Muscle layer of colon (tissue), 2 donors: ENCODE data around the gene ST3GAL4.

ENCODE experiments used
- H3K27ac ChIP-seq: one replicate; pipeline ENCODE4 v1.7.0; 2013; ENCODE audit warnings: low read depth, mild to moderate bottlenecking, low read length, moderate library complexity
- H3K27me3 ChIP-seq, 2 donors: one replicate each; pipeline ENCODE4 v1.7.0; 2013; ENCODE audit warnings: low read length in 2 of 2, mild to moderate bottlenecking in 2 of 2; ENCODE audit not compliant: insufficient read depth in 2 of 2, control insufficient read depth in 1 of 2
- H3K36me3 ChIP-seq: one replicate; pipeline ENCODE4 v1.7.0; 2013; ENCODE audit warnings: mild to moderate bottlenecking, low read length; ENCODE audit not compliant: insufficient read depth
- H3K4me1 ChIP-seq: one replicate; pipeline ENCODE4 v1.7.0; 2013; ENCODE audit warnings: mild to moderate bottlenecking, low read length; ENCODE audit not compliant: insufficient read depth
- H3K4me3 ChIP-seq, 2 donors: one replicate each; pipeline ENCODE4 v1.7.0; 2013; ENCODE audit warnings: low read length in 2 of 2, low read depth in 1 of 2, mild to moderate bottlenecking in 1 of 2, moderate library complexity in 1 of 2
- H3K9ac ChIP-seq: one replicate; pipeline ENCODE4 v1.7.0; 2013; ENCODE audit warnings: low read length
- H3K9me3 ChIP-seq: one replicate; pipeline ENCODE4 v1.7.0; 2013; ENCODE audit warnings: mild to moderate bottlenecking, low read length
- donor health status: abdominal sarcoma.
- donor health status: Adenocarcinoma of cecum.

The ST3GAL4 gene

GRCh38 chr11:126348806-126349582 is 6.5 kb upstream of the ST3GAL4 start:
- Histone ChIP-seq H3K9ac (no peak overlapping the region), H3K36me3 (peaks cover 5% of the 10 kb centered on the region), H3K4me3 (no peak overlapping the region), H3K27ac (peak overlapping the region; percentile 49), H3K9me3 (no peaks in the 10 kb centered on the region), H3K27me3 (no peaks in the 10 kb centered on the region), H3K4me1 (peaks cover 54% of the 10 kb centered on the region)

- Histone ChIP-seq H3K27ac (no peak overlapping the region), H3K9ac (no peak overlapping the region), H3K4me1 (peaks cover 62% of the 10 kb centered on the region), H3K4me3 (no peak overlapping the region), H3K9me3 (no peaks in the 10 kb centered on the region), H3K36me3 (no peaks in the 10 kb centered on the region), H3K27me3 (no peaks in the 10 kb centered on the region)
Measured at GRCh38 chr11:126350836-126351235, 4.7 kb upstream of the ST3GAL4 start.

GRCh38 chr11:126352163-126352562 is 3.3 kb upstream of the ST3GAL4 start:
- Histone ChIP-seq H3K36me3 (no peaks in the 10 kb centered on the region), H3K4me3 (no peak overlapping the region), H3K9me3 (no peaks in the 10 kb centered on the region), H3K27me3 (no peaks in the 10 kb centered on the region), H3K9ac (no peak overlapping the region), H3K4me1 (peaks cover 70% of the 10 kb centered on the region), H3K27ac (no peak overlapping the region)

- peaks cover 78% of the 10 kb centered on the region for H3K4me1 ChIP-seq
- no peaks in the 10 kb centered on the region for H3K36me3 ChIP-seq
- no peak overlapping the region for H3K9ac ChIP-seq
- H3K27ac ChIP-seq: no peak overlapping the region
- H3K4me3 ChIP-seq: no peak overlapping the region
- no peaks in the 10 kb centered on the region for H3K9me3 ChIP-seq
- H3K27me3 ChIP-seq: no peaks in the 10 kb centered on the region
Measured at GRCh38 chr11:126352934-126353801, 2.3 kb upstream of the ST3GAL4 start.

GRCh38 chr11:126354631-126355323 is 709 bp upstream of the ST3GAL4 start:
- Histone ChIP-seq H3K27me3 (no peaks in the 10 kb centered on the region), H3K4me3 (peak overlapping the region; percentile 84 to 93), H3K36me3 (no peaks in the 10 kb centered on the region), H3K9me3 (no peaks in the 10 kb centered on the region), H3K27ac (peak overlapping the region; percentile 71), H3K4me1 (peaks cover 80% of the 10 kb centered on the region), H3K9ac (peak overlapping the region; percentile 74)

- no peaks in the 10 kb centered on the region for H3K27me3 ChIP-seq
- peak overlapping the region; percentile 54 for H3K9ac ChIP-seq
- peak overlapping the region; percentile 61 for H3K27ac ChIP-seq
- H3K4me3 ChIP-seq: peak overlapping the region; percentile 60 to 71
- no peaks in the 10 kb centered on the region for H3K9me3 ChIP-seq
- H3K36me3 ChIP-seq: no peaks in the 10 kb centered on the region
- H3K4me1 ChIP-seq: peaks cover 71% of the 10 kb centered on the region
Measured at GRCh38 chr11:126355926-126356897, 726 bp downstream of the ST3GAL4 start.

GRCh38 chr11:126357055-126357962 is 1.8 kb downstream of the ST3GAL4 start:
- H3K9me3 ChIP-seq: no peaks in the 10 kb centered on the region
- peak overlapping the region; percentile 61 for H3K27ac ChIP-seq
- H3K36me3 ChIP-seq: no peaks in the 10 kb centered on the region
- H3K4me1 ChIP-seq: peaks cover 60% of the 10 kb centered on the region
- peak overlapping the region; percentile 38 to 71 for H3K4me3 ChIP-seq
- no peaks in the 10 kb centered on the region for H3K27me3 ChIP-seq
- peak overlapping the region; percentile 54 for H3K9ac ChIP-seq

- H3K4me1 ChIP-seq: peaks cover 55% of the 10 kb centered on the region
- no peaks in the 10 kb centered on the region for H3K36me3 ChIP-seq
- no peak overlapping the region for H3K27ac ChIP-seq
- H3K4me3 ChIP-seq: peak overlapping the region in 1 of 2 donors; percentile 71
- no peaks in the 10 kb centered on the region for H3K9me3 ChIP-seq
- H3K27me3 ChIP-seq: no peaks in the 10 kb centered on the region
- no peak overlapping the region for H3K9ac ChIP-seq
Measured at GRCh38 chr11:126357969-126358762, 2.7 kb downstream of the ST3GAL4 start.

GRCh38 chr11:126358763-126359160 is 3.3 kb downstream of the ST3GAL4 start:
- Histone ChIP-seq H3K27me3 (no peaks in the 10 kb centered on the region), H3K4me1 (peaks cover 55% of the 10 kb centered on the region), H3K27ac (no peak overlapping the region), H3K9ac (no peak overlapping the region), H3K36me3 (no peaks in the 10 kb centered on the region), H3K4me3 (no peak overlapping the region), H3K9me3 (no peaks in the 10 kb centered on the region)
